Keratinocyte (primary cell): ENCODE data around the gene RANBP3.

Experiments
- CTCF ChIP-seq, 3 experiments: IDR thresholded peaks in 1 of 3; conservative IDR thresholded peaks in 1 of 3; optimal IDR thresholded peaks in 1 of 3; 2 replicates in 2 of 3; 3 replicates in 1 of 3; pipeline versions ENCODE3 to v1.5.1; 2011; ENCODE audit warnings: low read length in 3 of 3, mild to moderate bottlenecking in 3 of 3, moderate library complexity in 2 of 3, control low read depth in 1 of 3, inconsistent platforms in 1 of 3; ENCODE audit not compliant: insufficient read depth in 2 of 3; ENCODE audit errors: extremely low read depth in 1 of 3
- EZH2 ChIP-seq: IDR thresholded peaks from one replicate; pipeline ENCODE4 v1.6.1; 2012; ENCODE audit warnings: inconsistent platforms, mild to moderate bottlenecking, low read length, moderate library complexity

- TF ChIP-seq CTCF (optimal IDR thresholded peaks at IDR 0.05 in 1 of 3, IDR thresholded peaks at IDR 0.05 in 1 of 3, conservative IDR thresholded peaks at IDR 0.05 in 1 of 3; ENCODE audit: extremely low read depth in 1 of 3, insufficient read depth in 2 of 3, low read length in 3 of 3) (no peak), EZH2 (no peak)
Observed at GRCh38 chr19:5914946-5915781, 62.8 kb downstream of the RANBP3 start.
